HCT116 (cell line): ENCODE measurements around the gene SLC8A2. TPM values are rescaled to one million over a fixed set of nuclear protein-coding genes. Genes with fewer than 3 reads are reported as not detected.

Source experiments
- ATAC-seq: fragments of 200-7000 bp; cut with Tn5 transposase; 2 replicates; pipeline ENCODE4 v1.9.1; 2020; ENCODE audit warnings: mild to moderate bottlenecking, moderate library complexity
- BruUV-seq: library from RNA; stranded (reverse); fragments of 400-500 nt; replicated peaks from 2 replicates; lab custom pipeline; 2021; lab: Mats Ljungman, UMichigan
- CTCF ChIA-PET: fragments of 300-600 bp; sonication (Branson Sonifier 250); formaldehyde crosslinking; loops from one replicate; lab custom pipeline; 2021; ENCODE audit warnings: antibody characterized with exemption; lab: Charles Lee
- POLR2A ChIA-PET: fragments of 300-600, 350-600 bp; sonication (Branson Sonifier 250); formaldehyde crosslinking; loops from one replicate; lab custom pipeline; 2021; ENCODE audit warnings: antibody characterized with exemption; lab: Charles Lee
- RAD21 ChIA-PET, 2 experiments: fragments of 300-600 bp; sonication (Branson Sonifier 250); formaldehyde crosslinking; loops; one replicate each; lab custom pipeline; 2023; ENCODE audit warnings: low total read pairs in 2 of 2; ENCODE audit not compliant: uncharacterized antibody in 2 of 2, unreplicated experiment in 2 of 2, low non-redundant PET in 1 of 2; lab: Charles Lee
- DNase-seq: peaks from one replicate; pipeline ENCODE4 v3.0.0-alpha.2; 2010; ENCODE audit warnings: low read depth, low spot score
- H2AFZ ChIP-seq: fragments of 200-600 bp; shearing (Covaris generic), sonication (generic); 2 replicates; pipeline ENCODE4 v1.6.1; 2017; ENCODE audit warnings: low read depth, mixed run types, mixed read lengths, antibody characterized with exemption, low read length; ENCODE audit not compliant: poor library complexity, severe bottlenecking
- H3K27ac ChIP-seq: 2 replicates; pipeline ENCODE4 v1.5.1; 2012; ENCODE audit warnings: low read depth, low read length
- H3K27me3 ChIP-seq: fragments of 200-600 bp; sonication (generic); 2 replicates; pipeline ENCODE4 v1.6.1; 2016; ENCODE audit warnings: mixed run types, low read length, mixed read lengths; ENCODE audit not compliant: insufficient read depth
- H3K36me3 ChIP-seq, 2 experiments: fragments of 200-500 bp in 1 of 2; fragments of 200-600 bp in 1 of 2; sonication (Bioruptor generic) in 1 of 2; sonication (generic) in 1 of 2; 2 replicates each; pipeline versions ENCODE4 v1.5.1 to v1.6.1; 2014 to 2016; ENCODE audit warnings: low read length in 2 of 2, inconsistent platforms in 1 of 2, mixed read lengths in 1 of 2, mixed run types in 1 of 2; ENCODE audit not compliant: insufficient read depth in 2 of 2, control insufficient read depth in 1 of 2
- H3K4me1 ChIP-seq, 2 experiments: fragments of 200-600 bp in 1 of 2; sonication (generic) in 1 of 2; 2 replicates each; pipeline versions ENCODE4 v1.5.1 to v1.6.1; 2012 to 2017; ENCODE audit warnings: low read length in 2 of 2, inconsistent platforms in 1 of 2, mild to moderate bottlenecking in 1 of 2, mixed read lengths in 1 of 2, mixed run types in 1 of 2, moderate library complexity in 1 of 2; ENCODE audit not compliant: insufficient read depth in 2 of 2, control insufficient read depth in 1 of 2
- H3K4me2 ChIP-seq: fragments of 200-600 bp; sonication (generic); 2 replicates; pipeline ENCODE4 v1.6.1; 2017; ENCODE audit warnings: mixed run types, low read length, mixed read lengths
- H3K4me3 ChIP-seq, 2 experiments: fragments of 200-600 bp in 1 of 2; sonication (generic) in 1 of 2; replicated peaks in 1 of 2; 2 replicates each; pipeline ENCODE4 v1.5.1; 2011 to 2016; ENCODE audit warnings: low read length in 2 of 2, control low read depth in 1 of 2, low read depth in 1 of 2, mild to moderate bottlenecking in 1 of 2, mixed read lengths in 1 of 2, mixed run types in 1 of 2
- H3K79me2 ChIP-seq: fragments of 200-600 bp; sonication (generic); 2 replicates; pipeline ENCODE4 v1.6.1; 2017; ENCODE audit warnings: mild to moderate bottlenecking, mixed run types, low read length, moderate library complexity, mixed read lengths; ENCODE audit not compliant: insufficient read depth
- H3K9ac ChIP-seq: fragments of 200-600 bp; sonication (generic); 2 replicates; pipeline ENCODE4 v1.6.1; 2016; ENCODE audit warnings: low read length, mixed read lengths
- H3K9me2 ChIP-seq: fragments of 200-600 bp; sonication (generic), shearing (Covaris generic); 2 replicates; pipeline ENCODE4 v1.6.1; 2017; ENCODE audit warnings: mixed run types, mild to moderate bottlenecking, moderate library complexity; ENCODE audit not compliant: insufficient read depth
- H3K9me3 ChIP-seq, 2 experiments: fragments of 200-500 bp in 1 of 2; fragments of 200-600 bp in 1 of 2; sonication (Bioruptor generic) in 1 of 2; sonication (generic) in 1 of 2; 2 replicates each; pipeline ENCODE4 v1.6.1; 2014 to 2017; ENCODE audit warnings: low read length in 2 of 2, mixed read lengths in 2 of 2, inconsistent platforms in 1 of 2, low read depth in 1 of 2, mild to moderate bottlenecking in 1 of 2, mixed run types in 1 of 2, moderate library complexity in 1 of 2; ENCODE audit not compliant: control insufficient read depth in 1 of 2, insufficient read depth in 1 of 2
- H4K20me1 ChIP-seq: fragments of 200-600 bp; sonication (generic), shearing (Covaris generic); 2 replicates; pipeline ENCODE4 v1.6.1; 2017; ENCODE audit warnings: mixed run types, mild to moderate bottlenecking, moderate library complexity; ENCODE audit not compliant: insufficient read depth
- ATF3 ChIP-seq: IDR thresholded peaks from 2 replicates; pipeline ENCODE4 v1.6.1; 2012
- CBX3 ChIP-seq: IDR thresholded peaks from 2 replicates; pipeline ENCODE4 v1.6.1; 2012; ENCODE audit warnings: low read depth
- CEBPB ChIP-seq: IDR thresholded peaks from 2 replicates; pipeline ENCODE4 v1.6.1; 2012; ENCODE audit warnings: low read depth
- CTCF ChIP-seq, 3 experiments: fragments of 200-600 bp in 1 of 3; sonication (generic) in 1 of 3; IDR thresholded peaks in 2 of 3; conservative IDR thresholded peaks in 1 of 3; 2 replicates each; pipeline ENCODE4 v1.5.1; 2012 to 2017; ENCODE audit warnings: low read depth in 2 of 3, low read length in 2 of 3, antibody characterized with exemption in 1 of 3, borderline replicate concordance in 1 of 3, control low read depth in 1 of 3, mild to moderate bottlenecking in 1 of 3, mixed read lengths in 1 of 3, mixed run types in 1 of 3, moderate library complexity in 1 of 3; ENCODE audit not compliant: insufficient read depth in 1 of 3
- EGR1 ChIP-seq: IDR thresholded peaks from 2 replicates; pipeline ENCODE4 v1.6.1; 2012; ENCODE audit warnings: low read depth
- EZH2 ChIP-seq: fragments of 200-600 bp; sonication (generic); IDR thresholded peaks from 2 replicates; pipeline ENCODE4 v1.6.1; 2017; ENCODE audit warnings: antibody characterized with exemption, mixed run types
- FOSL1 ChIP-seq: IDR thresholded peaks from 2 replicates; pipeline ENCODE4 v1.6.1; 2012; ENCODE audit warnings: low read depth
- JUND ChIP-seq: IDR thresholded peaks from 2 replicates; pipeline ENCODE4 v1.6.1; 2012
- MAX ChIP-seq: IDR thresholded peaks from 2 replicates; pipeline ENCODE4 v1.6.1; 2012
- POLR2A ChIP-seq: IDR thresholded peaks from 2 replicates; pipeline ENCODE4 v1.7.0; 2011; ENCODE audit warnings: borderline replicate concordance; ENCODE audit not compliant: insufficient read depth, insufficient read length; ENCODE audit errors: extremely low read depth
- POLR2AphosphoS5 ChIP-seq: IDR thresholded peaks from 2 replicates; pipeline ENCODE4 v1.6.1; 2011; ENCODE audit warnings: mild to moderate bottlenecking, low read depth, low read length, moderate library complexity
- RAD21 ChIP-seq: IDR thresholded peaks from 2 replicates; pipeline ENCODE4 v1.6.1; 2012; ENCODE audit warnings: low read depth, mild to moderate bottlenecking
- SIN3A ChIP-seq: IDR thresholded peaks from 2 replicates; pipeline ENCODE4 v1.6.1; 2012; ENCODE audit warnings: low read depth
- SP1 ChIP-seq: IDR thresholded peaks from 2 replicates; pipeline ENCODE4 v1.6.1; 2012; ENCODE audit warnings: low read depth
- SRF ChIP-seq: IDR thresholded peaks from 2 replicates; pipeline ENCODE4 v1.6.1; 2012; ENCODE audit warnings: low read depth
- ZBTB33 ChIP-seq: IDR thresholded peaks from 2 replicates; pipeline ENCODE4 v1.6.1; 2011; ENCODE audit warnings: mild to moderate bottlenecking, low read length, moderate library complexity; ENCODE audit not compliant: insufficient replicate concordance; ENCODE audit errors: extremely low read depth
- ZFX ChIP-seq: fragments of 450-650 bp; IDR thresholded peaks from 2 replicates; pipeline ENCODE4 v1.6.1; 2017
- intact Hi-C: fragments of 100-400 bp; cut with micrococcal nuclease; formaldehyde crosslinking; loops from 2 replicates; pipeline ENCODE4 v1.10.0; 2022
- total RNA-seq: library from RNA; stranded (reverse); gene quantifications from one replicate; pipeline ENCODE4 v1.2.1, GENCODE V29; 2021; ENCODE audit not compliant: unreplicated experiment

Gene SLC8A2
- total RNA-seq, 1 experiment from 2014 or later, result 0.98 TPM

- H3K9ac ChIP-seq, result no peak overlapping the region
- no TSS peak for BruUV-seq
- H3K27me3 ChIP-seq, result peaks cover 32% of the 10 kb centered on the region
- H3K9me2 ChIP-seq, result no peaks in the 10 kb centered on the region
- H3K36me3 ChIP-seq, result no peaks in the 10 kb centered on the region
- no peak for TF ChIP-seq ZFX
- TF ChIP-seq EZH2, result no peak
- TF ChIP-seq JUND, result no peak
- no peak for TF ChIP-seq POLR2AphosphoS5
- no peak for TF ChIP-seq SIN3A
- no peak for TF ChIP-seq MAX
- no peak for TF ChIP-seq POLR2A
- no peak for TF ChIP-seq RAD21
- TF ChIP-seq CTCF (IDR thresholded peaks at IDR 0.05 in 2 of 3, conservative IDR thresholded peaks at IDR 0.05 in 1 of 3; ENCODE audit: borderline replicate concordance in 1 of 3, insufficient read depth in 1 of 3, low read depth in 2 of 3, low read length in 2 of 3), result no peak
- no peak for TF ChIP-seq SRF
- no peak for TF ChIP-seq CBX3
- TF ChIP-seq SP1, result no peak
- TF ChIP-seq CEBPB, result no peak
- no peak for TF ChIP-seq ZBTB33
- TF ChIP-seq EGR1, result no peak
- no peak for TF ChIP-seq ATF3
- TF ChIP-seq FOSL1, result no peak
- DNase-seq, result no peak
- no peak for ATAC-seq
- peaks cover 0 to 2% of the 10 kb centered on the region in 2 experiments; a peak in 1 of 4 replicates for H3K4me1 ChIP-seq
- H3K9me3 ChIP-seq, result no peaks in the 10 kb centered on the region
- ChIA-PET RAD21 (no interaction called here), POLR2A (no interaction called here), CTCF (no interaction called here)
- intact Hi-C loops, result no loop called here
- H2AFZ ChIP-seq, result no peak overlapping the region
- no peak overlapping the region for H3K4me2 ChIP-seq
- no peaks in the 10 kb centered on the region for H4K20me1 ChIP-seq
- no peaks in the 10 kb centered on the region for H3K79me2 ChIP-seq
- H3K4me3 ChIP-seq, result no peak overlapping the region
- H3K27ac ChIP-seq, result no peak overlapping the region
Measured at GRCh38 chr19:47465957-47466356, 5.7 kb downstream of the SLC8A2 start.
